Skeletal muscle satellite cell (primary cell): Measurements from ENCODE around the gene SCN8A.
A peak's percentile ranks its signal among the peaks of the same experiment; 100 is the strongest.

Experiments
- H3K27me3 ChIP-seq: 2 replicates; pipeline ENCODE4 v1.7.0; 2013; ENCODE audit warnings: low read length; ENCODE audit not compliant: control insufficient read depth, insufficient read depth
- H3K36me3 ChIP-seq: 2 replicates; pipeline ENCODE4 v1.7.0; 2013; ENCODE audit warnings: mild to moderate bottlenecking, control low read depth, low read length; ENCODE audit not compliant: insufficient read depth
- H3K4me1 ChIP-seq: 2 replicates; pipeline ENCODE4 v1.7.0; 2013; ENCODE audit warnings: low read length; ENCODE audit not compliant: control insufficient read depth, insufficient read depth
- H3K4me2 ChIP-seq: 2 replicates; pipeline ENCODE4 v1.7.0; 2013; ENCODE audit warnings: mild to moderate bottlenecking, low read length
- H3K4me3 ChIP-seq: 2 replicates; pipeline ENCODE4 v1.7.0; 2013; ENCODE audit warnings: low read length
- H3K9ac ChIP-seq: 2 replicates; pipeline ENCODE4 v1.7.0; 2013; ENCODE audit warnings: mild to moderate bottlenecking, low read depth, low read length, moderate library complexity
- H3K9me3 ChIP-seq: replicated peaks from 2 replicates; pipeline ENCODE4 v1.7.0; 2013; ENCODE audit warnings: mild to moderate bottlenecking, control low read depth, low read length

The SCN8A gene

GRCh38 chr12:51850081-51850964 lies 259.3 kb downstream of the SCN8A start:
- Histone ChIP-seq H3K4me3 (no peak overlapping the region), H3K4me1 (peaks cover 14% of the 10 kb centered on the region), H3K36me3 (no peaks in the 10 kb centered on the region), H3K9ac (no peak overlapping the region), H3K4me2 (no peak overlapping the region), H3K27me3 (peaks cover 65% of the 10 kb centered on the region), H3K9me3 (no peaks in the 10 kb centered on the region)

DNA sequence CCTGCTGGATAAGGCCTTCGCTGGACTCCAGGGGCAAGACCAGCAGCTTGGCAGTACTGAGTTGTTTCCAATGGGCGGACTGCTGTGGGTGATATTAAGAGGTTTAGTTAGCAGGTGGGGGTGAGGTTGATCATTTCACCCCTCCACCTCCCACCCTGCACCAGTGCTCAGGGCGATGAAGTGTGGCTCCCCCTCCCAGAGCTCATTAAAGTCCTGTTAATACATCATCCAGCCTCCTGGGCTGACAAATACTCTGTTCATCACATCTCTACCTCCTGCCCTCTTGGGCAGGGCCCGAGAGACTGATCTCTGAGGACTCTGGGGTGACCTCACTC lies 259.9 kb downstream of the SCN8A start:
- no peaks in the 10 kb centered on the region for H3K36me3 ChIP-seq
- no peak overlapping the region for H3K4me2 ChIP-seq
- no peak overlapping the region for H3K9ac ChIP-seq
- peaks cover 63% of the 10 kb centered on the region for H3K27me3 ChIP-seq
- H3K4me1 ChIP-seq, result peaks cover 14% of the 10 kb centered on the region
- no peak overlapping the region for H3K4me3 ChIP-seq
- H3K9me3 ChIP-seq, result no peaks in the 10 kb centered on the region

- H3K9me3 ChIP-seq, result no peaks in the 10 kb centered on the region
Measured at GRCh38 chr12:51851413-51852124, 260.5 kb downstream of the SCN8A start.

GRCh38 chr12:51852404-51853137 lies 261.5 kb downstream of the SCN8A start:
- peaks cover 6% of the 10 kb centered on the region for H3K4me1 ChIP-seq
- H3K9ac ChIP-seq, result no peak overlapping the region
- H3K4me2 ChIP-seq, result no peak overlapping the region
- H3K4me3 ChIP-seq, result no peak overlapping the region
- H3K36me3 ChIP-seq, result no peaks in the 10 kb centered on the region
- H3K27me3 ChIP-seq, result peaks cover 60% of the 10 kb centered on the region
- H3K9me3 ChIP-seq, result no peaks in the 10 kb centered on the region

More at GRCh38 chr12:51851413-51852124, 260.5 kb downstream of the SCN8A start:
- Histone ChIP-seq H3K27me3 (peaks cover 63% of the 10 kb centered on the region), H3K36me3 (no peaks in the 10 kb centered on the region), H3K4me1 (peaks cover 13% of the 10 kb centered on the region), H3K4me2 (no peak overlapping the region), H3K4me3 (no peak overlapping the region), H3K9ac (no peak overlapping the region)

DNA sequence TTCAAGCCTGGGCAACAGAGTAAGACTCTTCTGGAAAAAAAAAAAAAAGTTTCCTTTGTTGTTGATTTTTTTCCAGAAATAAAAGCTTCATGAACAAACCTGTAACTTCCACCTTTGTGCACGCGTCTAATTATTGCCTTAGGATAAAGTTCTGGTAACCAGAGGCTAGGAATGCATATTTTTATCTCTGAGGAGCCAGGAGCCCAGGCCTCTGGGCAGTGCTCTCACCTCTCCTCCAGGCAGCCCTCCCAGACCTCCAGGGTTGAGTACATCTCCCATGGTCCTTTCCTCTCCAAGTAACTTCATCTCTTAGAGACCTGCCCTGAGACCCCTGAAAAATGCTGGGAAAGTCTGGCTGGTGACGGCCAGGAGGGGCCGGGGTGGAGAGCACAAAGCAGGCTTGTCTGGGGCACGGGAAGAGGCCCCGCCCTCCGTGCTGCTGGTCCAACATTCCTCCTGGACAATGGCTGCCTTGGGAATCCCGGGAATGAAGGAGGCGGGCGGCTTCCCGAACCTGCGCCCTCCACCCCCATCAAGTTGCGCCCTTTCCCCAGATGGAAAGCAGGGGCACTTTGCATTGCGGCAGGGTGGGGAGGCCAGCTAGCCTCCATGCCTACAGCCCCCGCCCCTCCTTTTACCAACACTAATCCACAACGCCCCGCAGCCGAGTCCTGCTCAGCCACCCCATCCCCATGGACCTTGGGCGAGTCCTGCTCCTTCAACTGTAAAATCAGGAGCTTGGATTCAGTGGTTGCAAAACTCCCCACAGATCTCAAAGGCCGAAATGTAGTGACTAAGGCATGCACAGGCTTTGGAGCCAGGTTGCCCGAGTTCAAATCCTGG lies 264.8 kb downstream of the SCN8A start:
- H3K4me3 ChIP-seq, result peak overlapping the region; percentile 62

DNA sequence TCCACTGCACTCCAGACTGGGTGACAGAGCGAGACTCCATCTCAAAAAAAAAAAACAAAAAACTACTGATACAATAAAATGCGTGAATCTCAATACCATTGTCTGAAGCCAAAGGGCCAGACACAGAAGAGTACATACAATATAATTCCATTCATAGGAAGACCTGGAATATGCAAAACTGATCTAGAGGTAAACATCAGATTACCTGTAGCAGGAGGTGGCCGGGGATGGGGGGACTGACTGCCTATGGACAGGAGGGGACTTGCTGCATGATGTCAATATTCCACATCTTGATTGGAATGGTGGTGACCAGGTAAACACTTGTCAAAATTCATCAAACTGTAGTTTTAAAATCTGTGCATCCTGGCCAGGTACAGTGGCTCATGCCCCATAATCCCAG lies 270.0 kb downstream of the SCN8A start:
- peaks cover 36% of the 10 kb centered on the region for H3K27me3 ChIP-seq
- H3K4me3 ChIP-seq, result no peak overlapping the region
- H3K9ac ChIP-seq, result no peak overlapping the region
- no peak overlapping the region for H3K4me2 ChIP-seq
- H3K4me1 ChIP-seq, result peaks cover 12% of the 10 kb centered on the region
- no peaks in the 10 kb centered on the region for H3K36me3 ChIP-seq
- H3K9me3 ChIP-seq, result no peaks in the 10 kb centered on the region

More for the DNA sequence above, 264.8 kb downstream of the SCN8A start:
- Histone ChIP-seq H3K36me3 (no peaks in the 10 kb centered on the region), H3K4me2 (peak overlapping the region; percentile 69), H3K27me3 (peaks cover 37% of the 10 kb centered on the region), H3K9me3 (no peaks in the 10 kb centered on the region), H3K9ac (no peak overlapping the region), H3K4me1 (no peaks in the 10 kb centered on the region)
